ENCODE results near the gene VIPR2. TPM values are rescaled to one million over a fixed set of nuclear protein-coding genes. Genes with fewer than 3 reads are reported as not detected.

VIPR2 gene
- total and polyA plus RNA-seq, 5 experiments from 2014 or later: 0.17 to 0.62 (median 0.24) TPM; not detected in 1

GRCh38 chr7:159155410-159155809 lies 10.7 kb upstream of the VIPR2 start:
- H3K4me3 Mint-ChIP-seq: no peak overlapping the region
- peaks cover 0 to 2% (median 0%) of the 10 kb centered on the region in 5 donors for H3K27me3 Mint-ChIP-seq
- no peak for DNase-seq
- no peak for ATAC-seq
- H3K9me3 Mint-ChIP-seq: no peaks in the 10 kb centered on the region
- POLR2A ChIA-PET: no interaction called here
- H3K4me1 Mint-ChIP-seq: peaks cover 0 to 2% (median 0%) of the 10 kb centered on the region in 4 donors
- H3K36me3 Mint-ChIP-seq: no peaks in the 10 kb centered on the region
- H3K27ac Mint-ChIP-seq: no peak overlapping the region

DNA sequence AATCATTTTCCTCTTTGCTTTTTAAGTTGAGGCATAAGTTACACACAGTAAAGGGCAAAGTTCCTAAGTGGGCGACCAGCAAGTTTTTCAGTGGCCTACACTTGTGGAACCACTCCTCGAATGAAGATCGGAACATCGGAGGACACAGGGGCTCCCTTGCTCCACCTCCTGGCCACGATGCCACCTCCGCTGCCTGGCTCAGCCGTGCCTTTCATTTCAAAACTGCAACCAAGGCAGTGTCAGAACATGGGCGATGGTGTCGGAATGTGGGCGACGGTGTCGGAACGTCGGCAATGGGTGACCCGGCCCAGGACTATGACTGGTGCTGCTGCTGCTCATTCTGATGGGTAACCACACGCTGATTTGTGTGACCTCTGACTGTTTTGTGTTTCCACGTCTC lies 9.6 kb upstream of the VIPR2 start:
- POLR2A ChIA-PET: no interaction called here
- H3K27me3 Mint-ChIP-seq: peaks cover 0 to 5% (median 0%) of the 10 kb centered on the region in 5 donors
- H3K4me1 Mint-ChIP-seq: peaks cover 0 to 2% (median 0%) of the 10 kb centered on the region in 4 donors
- no peak overlapping the region for H3K27ac Mint-ChIP-seq
- ATAC-seq: no peak
- H3K36me3 Mint-ChIP-seq: no peaks in the 10 kb centered on the region
- no peak overlapping the region for H3K4me3 Mint-ChIP-seq
- H3K9me3 Mint-ChIP-seq: no peaks in the 10 kb centered on the region
- no peak for DNase-seq

- H3K27me3 Mint-ChIP-seq: peaks cover 0 to 5% (median 0%) of the 10 kb centered on the region in 5 donors
- H3K9me3 Mint-ChIP-seq: no peaks in the 10 kb centered on the region
- H3K27ac Mint-ChIP-seq: no peak overlapping the region
- no peaks in the 10 kb centered on the region for H3K36me3 Mint-ChIP-seq
- ATAC-seq (no peak), DNase-seq (no peak)
- no peaks in the 10 kb centered on the region for H3K4me1 Mint-ChIP-seq
- POLR2A ChIA-PET: no interaction called here
- no peak overlapping the region for H3K4me3 Mint-ChIP-seq
These were observed 8.8 kb upstream of the VIPR2 start for GRCh38 chr7:159153511-159153910.

- H3K4me1 Mint-ChIP-seq: no peaks in the 10 kb centered on the region
- peaks cover 0 to 5% (median 0%) of the 10 kb centered on the region in 5 donors for H3K27me3 Mint-ChIP-seq
- no peak overlapping the region for H3K4me3 Mint-ChIP-seq
- DNase-seq (no peak), ATAC-seq (no peak)
- no peak overlapping the region for H3K27ac Mint-ChIP-seq
- H3K9me3 Mint-ChIP-seq: no peaks in the 10 kb centered on the region
- H3K36me3 Mint-ChIP-seq: no peaks in the 10 kb centered on the region
- POLR2A ChIA-PET: no interaction called here
These were observed 8.1 kb upstream of the VIPR2 start for GRCh38 chr7:159152816-159153215.

DNA sequence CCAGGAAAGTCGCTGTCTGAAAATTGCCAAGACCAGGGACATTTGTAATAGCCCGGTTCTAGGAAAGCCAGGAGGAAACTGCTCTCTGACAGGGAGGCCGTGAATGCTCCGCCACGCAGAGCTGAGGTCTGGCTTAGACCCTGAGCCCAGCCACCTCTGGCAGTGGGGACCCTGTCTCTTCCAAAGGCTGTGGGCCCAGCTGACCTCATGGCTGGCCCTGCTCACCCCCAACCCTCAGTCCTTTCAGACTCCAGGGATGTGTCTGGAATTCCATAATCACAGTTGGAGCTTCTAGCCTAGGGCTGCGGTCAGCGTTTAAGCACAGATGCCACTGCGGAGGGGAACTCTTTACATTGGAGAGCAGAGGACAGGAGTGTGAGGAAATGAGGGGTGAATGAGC lies 6.6 kb upstream of the VIPR2 start:
- Mint-ChIP-seq H3K27me3 (peaks cover 0 to 5% (median 0%) of the 10 kb centered on the region in 5 donors), H3K4me3 (peak overlapping the region in 1 of 10 donors; percentile 38), H3K36me3 (no peaks in the 10 kb centered on the region), H3K27ac (no peak overlapping the region), H3K9me3 (no peaks in the 10 kb centered on the region), H3K4me1 (no peaks in the 10 kb centered on the region)
- POLR2A ChIA-PET: no interaction called here
- ATAC-seq (no peak), DNase-seq (no peak)

- peaks cover 0 to 2% (median 0%) of the 10 kb centered on the region in 4 donors for H3K4me1 Mint-ChIP-seq
- no peak overlapping the region for H3K4me3 Mint-ChIP-seq
- POLR2A ChIA-PET: no interaction called here
- no peaks in the 10 kb centered on the region for H3K9me3 Mint-ChIP-seq
- no peaks in the 10 kb centered on the region for H3K36me3 Mint-ChIP-seq
- peaks cover 0 to 5% (median 2%) of the 10 kb centered on the region in 5 donors for H3K27me3 Mint-ChIP-seq
- ATAC-seq: no peak
- no peak overlapping the region for H3K27ac Mint-ChIP-seq
- no peak for DNase-seq
These were observed 4.8 kb upstream of the VIPR2 start for GRCh38 chr7:159149488-159149887.

DNA sequence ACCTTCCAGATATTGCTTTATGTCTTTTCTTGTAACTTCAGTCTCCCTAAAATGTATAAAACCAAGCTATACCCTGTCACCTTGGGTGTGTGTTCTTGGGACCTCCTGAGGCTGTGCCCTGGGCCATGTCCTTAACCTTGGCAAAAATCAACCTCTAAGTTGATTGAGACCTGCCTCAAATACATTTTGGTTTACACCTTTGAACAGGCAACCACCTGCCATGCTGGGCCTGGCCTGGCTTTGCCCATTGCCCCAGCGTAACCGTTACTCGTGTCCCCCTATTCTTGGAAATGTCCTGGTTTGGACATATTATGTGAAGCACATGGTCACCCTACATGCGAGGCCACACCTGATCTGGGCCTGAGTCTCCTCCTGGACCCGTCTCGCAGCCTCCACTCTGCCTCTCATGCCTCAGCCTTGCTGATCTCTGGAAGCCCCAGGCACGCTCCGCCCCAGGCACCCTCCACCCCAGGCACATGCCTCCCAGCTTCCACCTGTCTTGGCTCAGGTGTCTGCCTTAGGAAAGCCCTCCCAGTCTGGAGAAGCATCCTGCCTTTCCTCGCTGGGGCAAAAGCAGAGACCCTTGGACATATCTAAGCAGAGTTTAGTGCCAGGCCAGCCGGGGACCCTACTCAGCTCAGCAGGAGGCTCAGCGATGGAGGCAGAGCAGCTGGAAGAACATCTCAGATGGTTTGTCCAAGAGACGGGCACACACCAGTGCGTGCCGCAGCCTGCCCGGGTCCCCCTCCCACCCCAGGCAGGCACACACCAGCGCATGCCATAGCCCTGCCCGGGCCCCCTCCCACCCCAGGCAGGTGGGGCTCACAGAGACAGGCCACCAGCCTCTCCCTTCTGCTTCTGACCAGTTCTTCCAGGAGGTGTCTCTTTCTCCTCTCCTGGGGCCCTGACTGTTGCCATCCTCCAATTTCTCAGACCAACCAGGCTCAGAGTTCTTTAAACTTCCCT lies 4.0 kb upstream of the VIPR2 start:
- DNase-seq (no peak), ATAC-seq (no peak)
- H3K9me3 Mint-ChIP-seq: no peaks in the 10 kb centered on the region
- peaks cover 0 to 6% (median 3%) of the 10 kb centered on the region in 4 donors for H3K4me1 Mint-ChIP-seq
- POLR2A ChIA-PET: no interaction called here
- no peak overlapping the region for H3K27ac Mint-ChIP-seq
- peaks cover 0 to 9% (median 5%) of the 10 kb centered on the region in 5 donors for H3K27me3 Mint-ChIP-seq
- no peaks in the 10 kb centered on the region for H3K36me3 Mint-ChIP-seq
- no peak overlapping the region for H3K4me3 Mint-ChIP-seq

DNA sequence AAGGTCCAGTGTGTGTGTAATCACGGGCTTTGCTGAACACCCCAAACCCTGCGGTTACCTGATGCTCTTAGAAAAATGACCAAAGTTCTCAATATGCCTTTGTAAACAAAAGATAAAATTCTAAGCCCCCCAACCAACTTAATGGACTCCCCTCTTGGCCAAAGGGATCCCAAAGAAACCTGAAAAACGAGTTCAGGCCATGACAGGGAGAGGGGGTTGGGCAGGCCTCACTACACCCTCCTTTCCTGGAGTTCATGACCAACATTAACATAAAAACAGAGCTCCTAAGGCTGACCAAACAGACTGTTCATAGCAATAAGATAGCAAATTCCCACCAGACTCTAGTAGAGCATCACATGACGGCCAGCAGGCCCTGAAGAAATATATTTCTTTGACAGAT lies 3.0 kb upstream of the VIPR2 start:
- Mint-ChIP-seq H3K4me1 (peaks cover 0 to 11% (median 3%) of the 10 kb centered on the region in 4 donors), H3K9me3 (no peaks in the 10 kb centered on the region), H3K27me3 (peaks cover 0 to 19% (median 10%) of the 10 kb centered on the region in 5 donors), H3K4me3 (no peak overlapping the region), H3K36me3 (no peaks in the 10 kb centered on the region), H3K27ac (no peak overlapping the region)
- POLR2A ChIA-PET: no interaction called here
- no peak for DNase-seq
- no peak for ATAC-seq

DNA sequence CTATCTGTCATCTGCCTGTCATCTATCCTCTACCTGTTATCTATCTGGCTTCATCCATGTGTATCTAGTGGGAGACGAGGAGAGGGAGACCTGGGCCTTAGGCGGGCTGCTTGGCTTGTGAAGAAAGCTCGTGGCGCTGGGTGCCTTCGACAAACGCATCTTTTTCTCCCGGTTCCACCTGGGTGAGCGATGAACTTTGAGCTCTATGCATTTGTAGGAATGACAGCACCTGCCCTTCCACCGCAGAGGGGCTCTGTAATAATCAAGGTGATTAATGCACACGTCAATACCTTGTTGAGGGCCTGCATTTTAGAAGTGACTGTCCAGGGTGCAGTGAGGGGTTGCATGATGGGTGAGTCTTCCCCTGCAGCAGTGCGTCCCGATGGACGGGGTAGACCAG lies 2.6 kb upstream of the VIPR2 start:
- DNase-seq (no peak), ATAC-seq (no peak)
- Mint-ChIP-seq H3K4me3 (no peak overlapping the region), H3K4me1 (peaks cover 0 to 11% (median 3%) of the 10 kb centered on the region in 4 donors), H3K9me3 (no peaks in the 10 kb centered on the region), H3K36me3 (no peaks in the 10 kb centered on the region), H3K27ac (no peak overlapping the region), H3K27me3 (peaks cover 0 to 21% (median 11%) of the 10 kb centered on the region in 5 donors)
- POLR2A ChIA-PET: no interaction called here

GRCh38 chr7:159146084-159146858 lies 1.6 kb upstream of the VIPR2 start:
- Mint-ChIP-seq H3K9me3 (no peaks in the 10 kb centered on the region), H3K4me3 (no peak overlapping the region), H3K27ac (no peak overlapping the region), H3K36me3 (no peaks in the 10 kb centered on the region), H3K4me1 (peaks cover 0 to 11% (median 3%) of the 10 kb centered on the region in 4 donors), H3K27me3 (peaks cover 5 to 31% (median 11%) of the 10 kb centered on the region in 5 donors)
- DNase-seq: no peak
- no peak for ATAC-seq
- POLR2A ChIA-PET: no interaction called here

- DNase-seq (no peak), ATAC-seq (peak in 1 of 2 donors; percentile 8)
- peak overlapping the region; percentile 61 to 83 (median 70) for H3K4me3 Mint-ChIP-seq
- POLR2A ChIA-PET: no interaction called here
- no peaks in the 10 kb centered on the region for H3K36me3 Mint-ChIP-seq
- H3K27ac Mint-ChIP-seq: no peak overlapping the region
- peaks cover 0 to 11% (median 3%) of the 10 kb centered on the region in 4 donors for H3K4me1 Mint-ChIP-seq
- peaks cover 5 to 37% (median 13%) of the 10 kb centered on the region in 5 donors for H3K27me3 Mint-ChIP-seq
- no peaks in the 10 kb centered on the region for H3K9me3 Mint-ChIP-seq
These were observed 806 bp upstream of the VIPR2 start for GRCh38 chr7:159145490-159145855.

GRCh38 chr7:159143780-159144757 lies 598 bp downstream of the VIPR2 start:
- Mint-ChIP-seq H3K27me3 (peaks cover 5 to 42% (median 18%) of the 10 kb centered on the region in 5 donors), H3K27ac (no peak overlapping the region), H3K9me3 (no peaks in the 10 kb centered on the region), H3K4me3 (peak overlapping the region; percentile 45 to 74 (median 67)), H3K4me1 (peaks cover 0 to 11% (median 3%) of the 10 kb centered on the region in 4 donors), H3K36me3 (no peaks in the 10 kb centered on the region)
- DNase-seq (peak in 1 of 10 donors; percentile 4), ATAC-seq (no peak)
- POLR2A ChIA-PET: no interaction called here

Measured in naive thymus-derived CD8-positive, alpha-beta T cell (primary cell).